ENCODE data around the gene C1orf226.
A peak's percentile ranks its signal among the peaks of the same experiment; 100 is the strongest.

The C1orf226 gene

DNA sequence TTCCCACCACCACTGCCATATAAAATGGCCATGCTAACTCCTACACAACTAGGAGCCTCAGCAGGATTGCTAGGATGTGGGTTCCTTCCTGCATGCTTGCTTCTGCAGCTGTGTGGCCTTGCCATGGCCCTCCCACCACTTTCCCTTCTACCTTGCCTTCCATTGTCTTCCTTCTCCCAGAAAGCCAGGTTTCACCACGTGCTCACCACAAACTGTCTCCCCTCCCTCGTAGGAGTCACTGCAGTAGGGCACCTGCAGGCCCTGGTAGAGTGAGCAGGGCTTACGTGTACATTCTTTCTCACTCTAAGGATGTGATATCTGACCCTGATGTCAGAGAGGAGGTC, 3.7 kb downstream of the C1orf226 start:
- no peak for DNase-seq (ENCODE audit: low spot score)

DNA sequence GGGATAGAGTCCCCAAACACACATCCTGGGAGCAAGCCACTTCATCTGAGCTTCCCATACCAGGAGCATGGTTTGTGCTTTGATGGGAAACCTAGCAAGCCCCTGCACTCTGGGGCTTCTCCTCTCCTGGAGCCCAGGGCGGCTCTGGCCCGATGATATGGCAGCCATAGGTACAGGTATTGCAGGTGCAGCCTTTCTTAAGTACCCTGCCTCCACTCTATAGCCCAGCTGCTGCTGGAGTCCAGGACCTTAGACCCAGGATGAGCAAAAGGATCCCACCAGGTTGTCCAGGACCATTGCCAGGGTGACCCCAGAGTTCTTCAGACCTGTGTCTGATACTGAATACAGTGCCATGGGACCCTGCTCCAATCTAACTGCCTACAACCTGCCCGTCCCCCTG, 4.2 kb downstream of the C1orf226 start:
- no peak for DNase-seq (ENCODE audit: low spot score)

DNA sequence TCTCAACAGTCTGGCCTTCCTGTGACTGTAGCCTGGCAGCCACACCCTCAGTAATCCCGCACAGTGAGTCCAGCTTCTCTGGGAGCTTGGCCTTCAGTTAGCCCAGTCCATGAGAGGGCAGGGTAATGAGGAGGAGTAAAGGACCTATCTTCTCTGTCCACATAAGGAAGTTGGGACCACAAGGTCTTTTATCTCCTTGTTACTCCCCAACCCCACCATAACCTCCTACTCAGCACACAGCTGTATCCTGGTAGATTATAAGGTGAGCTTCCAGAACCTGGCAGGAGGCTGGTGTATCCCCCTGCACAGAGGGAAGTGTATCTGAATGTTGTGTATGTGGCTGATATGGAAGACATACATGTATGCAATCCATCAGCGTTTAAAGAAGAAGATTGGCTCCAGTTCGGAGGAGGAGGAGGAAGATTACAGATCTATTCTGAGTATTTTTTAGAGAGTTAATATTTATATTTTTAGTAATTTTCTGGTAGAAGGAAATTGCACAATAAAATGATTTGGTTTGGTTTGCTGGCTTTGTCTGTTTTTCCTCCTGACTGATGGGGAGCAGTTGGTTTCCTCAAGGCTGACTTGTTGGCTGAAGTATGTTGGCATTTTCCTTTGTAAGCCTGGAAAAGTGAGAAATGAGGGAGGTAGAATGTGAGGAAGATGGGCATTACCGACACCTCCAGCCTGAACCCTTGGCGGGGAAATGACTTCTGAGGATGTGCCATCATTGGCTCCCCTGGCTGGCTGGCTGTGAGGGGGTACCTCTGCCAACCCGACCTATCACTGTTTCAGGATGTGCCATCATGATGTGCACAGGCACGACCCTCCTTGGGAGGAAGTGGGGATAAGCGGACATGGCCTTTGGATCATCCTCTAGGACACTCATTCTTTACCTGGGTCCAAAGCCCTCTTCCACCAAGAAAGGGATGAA, 5.0 kb downstream of the C1orf226 start:
- no peak for DNase-seq (ENCODE audit: low spot score)

DNA sequence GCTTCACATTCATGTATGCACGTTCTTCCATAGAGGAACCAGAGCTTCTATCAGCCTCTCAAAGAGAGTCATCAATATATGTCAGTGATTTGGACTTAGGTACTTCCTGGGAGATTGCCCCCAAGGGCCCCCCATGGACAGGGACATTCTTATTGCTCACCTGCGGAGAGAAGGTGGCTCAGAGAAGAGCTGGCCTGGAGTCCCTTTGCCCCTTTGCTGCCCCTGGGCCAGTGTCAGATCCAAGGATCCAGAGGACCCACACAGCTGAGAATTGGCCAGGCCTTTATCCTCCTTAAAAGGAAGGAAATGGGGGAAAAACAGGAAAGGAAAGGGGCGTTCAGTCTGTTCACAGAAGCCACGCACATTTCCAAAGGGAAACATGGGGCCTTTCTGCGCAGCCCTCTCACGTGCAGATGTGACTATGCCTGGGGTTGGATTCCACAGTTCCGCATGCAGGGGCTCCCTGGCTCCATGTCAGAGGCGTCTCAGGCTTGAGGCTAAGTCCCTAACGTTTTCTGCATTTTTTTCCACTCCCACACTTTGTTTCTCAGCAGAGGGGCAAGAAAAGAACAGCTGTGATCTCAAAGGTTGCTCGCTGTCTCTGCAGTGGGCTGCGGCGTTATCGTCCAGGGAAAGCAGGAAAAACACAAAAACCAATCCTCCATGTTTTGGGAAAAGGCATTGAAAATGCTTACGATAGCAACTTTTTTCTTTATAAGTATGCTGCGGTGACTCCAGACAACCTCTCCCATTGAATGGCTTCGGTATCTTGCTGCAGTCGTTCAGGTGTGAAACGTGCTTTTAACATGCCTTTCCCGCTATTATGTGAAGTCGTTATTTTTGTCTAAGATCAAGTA, 5.9 kb downstream of the C1orf226 start:
- DNase-seq (ENCODE audit: low spot score): no peak

DNA sequence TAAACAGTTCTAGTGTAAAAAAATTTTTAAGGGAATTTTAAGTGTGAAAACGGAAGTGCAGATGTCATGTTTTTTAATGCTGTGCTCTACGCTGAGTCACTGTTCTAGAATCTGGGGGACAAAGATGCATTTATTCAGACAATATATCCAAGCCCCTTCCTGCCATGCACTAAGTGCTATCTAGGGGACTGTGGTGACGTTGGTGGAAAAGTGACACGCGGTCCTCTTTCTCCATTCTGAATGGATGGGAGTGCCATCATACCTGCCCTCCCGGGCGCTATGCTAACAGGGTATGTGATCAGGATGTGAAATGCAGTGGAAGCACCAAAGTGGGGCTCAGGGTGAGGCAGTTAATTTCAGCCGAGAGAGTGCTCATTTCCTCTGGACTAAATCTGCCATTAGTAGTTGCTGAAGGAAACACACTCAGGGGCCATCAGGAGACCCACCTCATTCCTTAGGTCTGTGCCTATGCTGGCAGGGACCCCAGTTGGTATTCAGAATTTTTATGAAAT, 6.6 kb downstream of the C1orf226 start:
- no peak for DNase-seq (ENCODE audit: low spot score)

DNA sequence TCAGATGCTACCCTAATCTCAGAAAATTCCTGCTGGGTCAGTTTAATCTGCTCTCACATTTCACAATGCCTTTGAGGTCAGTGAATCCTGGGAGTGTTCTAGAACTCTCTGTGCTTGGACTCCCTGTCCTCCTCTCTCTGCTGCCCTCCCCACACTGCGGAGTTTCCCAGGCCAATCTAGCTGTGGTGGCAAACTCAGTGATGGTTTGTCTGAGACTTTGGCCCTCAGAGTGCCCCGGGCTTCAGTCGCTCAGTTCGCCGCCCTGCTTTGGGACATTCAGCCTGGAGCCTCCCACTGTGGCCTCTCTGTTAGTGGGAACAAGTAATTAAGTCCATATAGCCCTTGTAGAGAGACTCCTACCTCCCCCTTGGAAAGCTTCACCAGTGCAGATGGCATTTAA, 7.1 kb downstream of the C1orf226 start:
- DNase-seq (ENCODE audit: low spot score): no peak

DNA sequence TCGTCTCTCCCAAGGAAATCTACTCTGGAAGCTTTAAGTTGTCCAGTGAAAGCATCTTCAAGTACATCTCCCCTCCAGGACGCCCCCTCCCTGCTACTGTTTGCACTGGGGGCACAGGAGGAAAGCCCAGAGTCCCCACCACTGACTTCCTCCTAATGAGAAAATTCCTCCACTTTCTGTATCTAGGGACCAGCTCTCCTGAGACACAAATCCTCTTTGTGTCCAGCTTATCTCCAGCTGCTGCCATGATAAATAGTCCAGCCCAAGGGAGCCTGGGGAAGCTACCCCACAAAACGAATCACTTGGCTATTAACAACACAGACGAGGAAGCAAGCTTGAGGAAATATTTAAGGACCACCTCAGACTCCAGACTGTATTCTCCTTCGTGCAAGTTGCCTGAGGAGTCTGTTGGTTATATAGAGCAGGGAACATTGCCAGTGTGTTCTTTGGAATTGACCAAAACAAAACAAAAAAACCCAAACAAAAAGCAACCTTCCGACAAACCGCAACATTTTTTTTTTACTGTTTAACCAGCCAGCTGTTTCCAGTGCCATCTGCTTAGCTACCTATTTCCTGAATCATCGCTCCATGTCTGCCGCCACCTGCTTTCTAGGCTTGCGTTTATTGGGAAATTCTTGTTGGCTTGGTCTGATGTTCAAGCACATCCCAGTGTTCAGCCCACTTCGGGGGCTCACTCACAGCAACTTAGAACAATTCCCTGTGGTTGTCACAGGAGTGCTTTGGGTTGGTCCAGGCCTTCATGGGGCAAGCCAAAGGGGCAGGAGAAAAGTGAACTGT, 7.7 kb downstream of the C1orf226 start:
- DNase-seq (ENCODE audit: low spot score): no peak

DNA sequence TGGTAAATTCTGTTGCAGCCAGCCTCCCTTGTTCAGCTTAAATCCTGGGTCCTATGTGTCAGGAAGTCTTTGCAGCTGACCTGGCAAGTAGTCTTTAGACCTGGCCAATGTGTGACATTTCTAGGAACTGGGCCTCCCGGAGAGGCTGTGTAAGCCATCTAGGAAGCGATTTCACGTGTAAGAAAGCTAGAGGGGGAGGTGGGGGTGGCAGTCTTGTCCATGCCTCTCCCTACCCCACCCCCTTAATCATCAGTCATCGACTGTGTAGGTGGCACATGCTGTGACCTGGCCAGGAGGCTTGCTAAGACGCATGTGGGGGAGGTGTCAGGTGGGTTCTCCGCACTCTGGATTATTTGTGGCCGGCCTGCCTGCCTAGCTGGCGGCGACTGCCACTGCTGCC, 8.4 kb downstream of the C1orf226 start:
- no peak for DNase-seq (ENCODE audit: low spot score)

DNA sequence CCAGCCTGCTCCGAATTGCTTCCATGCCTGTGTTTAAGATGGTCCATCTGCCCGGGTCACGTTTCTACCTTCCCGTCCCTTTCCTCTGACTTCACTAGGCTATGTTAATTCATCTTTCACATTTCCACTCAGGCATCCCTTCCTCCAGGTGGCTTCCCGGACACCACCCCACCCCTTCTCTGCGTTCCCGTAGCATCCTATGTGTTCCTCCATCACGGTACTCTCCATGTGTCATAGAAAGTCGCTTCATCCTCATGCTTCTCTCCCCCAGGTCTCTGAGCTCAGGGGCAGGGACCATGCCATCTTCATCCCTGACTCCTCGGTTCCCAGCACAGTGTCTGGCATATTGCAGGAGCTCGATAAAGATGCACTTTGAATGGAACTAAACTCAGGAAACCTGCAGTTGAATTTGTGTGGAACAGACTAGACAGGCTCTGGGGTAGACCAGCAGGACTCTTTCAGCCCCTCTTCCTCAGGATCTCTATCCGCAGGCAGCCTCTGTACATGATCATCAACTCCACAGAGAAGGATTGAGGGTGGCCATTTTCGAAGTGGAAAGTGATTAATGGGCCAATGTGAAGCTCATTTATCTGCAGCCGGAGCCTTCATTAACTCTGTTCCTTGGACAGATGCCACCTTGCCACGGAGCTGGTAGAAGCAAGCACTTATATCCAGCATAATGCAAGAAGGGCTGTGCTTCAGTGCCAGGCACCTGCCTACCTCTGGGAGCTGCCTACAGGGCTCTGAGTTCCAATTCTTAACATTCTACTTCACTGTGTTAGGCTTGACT, 9.1 kb downstream of the C1orf226 start:
- no peak for DNase-seq (ENCODE audit: low spot score)

DNA sequence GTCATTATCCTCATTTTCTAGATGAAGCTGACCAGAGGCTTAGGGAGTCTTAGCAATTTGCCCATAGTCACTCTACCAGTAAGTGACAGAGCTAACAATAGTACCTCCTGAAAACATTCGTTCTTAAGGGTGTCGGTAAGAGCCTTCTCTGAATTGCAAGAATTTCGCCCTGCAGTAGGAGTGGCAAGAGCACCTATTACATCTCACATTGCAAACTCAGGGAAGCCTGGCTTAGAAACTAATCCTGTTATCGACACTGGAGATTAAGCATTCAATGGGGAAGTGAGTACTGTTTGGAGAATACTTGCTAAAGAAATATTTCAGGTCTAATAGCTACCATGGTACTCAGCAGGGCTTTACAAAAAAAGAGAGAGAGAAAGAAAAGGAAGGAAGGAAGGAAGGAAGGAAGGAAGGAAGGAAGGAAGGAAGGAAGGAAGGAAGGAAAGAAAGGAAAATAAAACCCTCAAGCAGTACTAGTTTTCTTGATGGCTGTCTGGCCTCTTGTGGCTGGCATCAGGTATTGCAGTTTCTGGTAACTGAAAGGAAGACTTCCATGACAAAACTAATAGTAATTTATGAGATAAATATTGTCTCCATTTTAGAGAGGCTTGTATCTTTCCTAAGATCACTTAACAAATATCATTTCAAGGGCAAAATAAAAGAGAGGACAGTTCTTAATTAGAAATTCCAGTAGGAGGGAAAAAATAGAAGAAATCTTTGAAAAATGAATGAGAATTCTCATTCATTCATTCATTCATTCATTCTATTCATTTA, 10.4 kb downstream of the C1orf226 start:
- peak; percentile 24 for DNase-seq (ENCODE audit: low spot score)

DNA sequence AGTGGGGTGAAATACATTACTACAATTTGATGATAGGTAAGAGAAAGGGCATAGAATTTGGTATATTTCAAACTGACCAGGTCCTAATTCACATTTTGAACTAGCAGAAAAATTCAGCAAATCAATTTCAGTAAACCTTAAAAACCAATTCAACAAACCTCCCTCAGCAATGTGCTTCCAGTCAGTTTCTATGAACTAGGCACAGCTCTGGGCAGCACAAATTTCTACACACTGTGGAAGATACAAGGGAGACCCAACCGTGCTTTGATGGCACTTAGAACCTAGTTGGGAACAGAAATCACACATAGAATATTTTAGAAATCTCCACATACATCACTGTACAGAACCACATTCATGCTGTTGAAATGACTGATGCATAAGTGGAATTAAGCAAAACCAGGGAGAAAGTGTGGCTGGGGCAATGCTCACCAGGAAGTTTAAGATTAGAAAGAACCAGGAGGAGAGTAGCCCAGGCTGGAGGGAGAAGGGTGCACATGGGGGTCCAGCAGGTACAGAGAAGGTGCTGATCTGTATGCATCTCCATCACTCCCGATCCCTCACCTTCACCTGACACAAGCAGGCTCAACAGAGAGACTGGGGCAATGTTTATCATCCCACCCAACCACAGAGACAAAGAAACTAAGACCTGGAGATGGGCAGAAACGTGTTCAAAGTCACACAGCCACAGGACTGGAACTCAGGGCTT, 14.8 kb downstream of the C1orf226 start:
- DNase-seq (ENCODE audit: low spot score): no peak

DNA sequence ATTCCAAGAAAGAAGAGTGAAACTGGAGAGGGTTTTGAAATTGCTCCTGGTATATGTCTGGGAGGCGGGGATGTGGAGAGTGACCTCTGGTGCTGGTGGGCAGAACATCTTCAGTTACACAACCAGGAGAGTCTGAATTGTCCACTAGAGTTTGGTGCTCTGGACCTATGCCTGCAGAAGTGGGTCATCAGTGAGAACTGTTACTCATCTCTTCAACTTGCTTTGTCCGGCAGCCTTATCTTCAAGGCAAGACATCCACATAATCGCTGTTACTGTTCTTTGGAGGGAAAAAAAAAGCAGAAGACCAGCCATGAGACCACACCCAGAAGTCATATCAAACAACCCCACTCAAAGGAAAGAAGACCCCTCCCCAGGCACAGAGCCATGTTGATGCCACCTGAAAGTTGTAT, 15.5 kb downstream of the C1orf226 start:
- DNase-seq (ENCODE audit: low spot score): no peak

DNA sequence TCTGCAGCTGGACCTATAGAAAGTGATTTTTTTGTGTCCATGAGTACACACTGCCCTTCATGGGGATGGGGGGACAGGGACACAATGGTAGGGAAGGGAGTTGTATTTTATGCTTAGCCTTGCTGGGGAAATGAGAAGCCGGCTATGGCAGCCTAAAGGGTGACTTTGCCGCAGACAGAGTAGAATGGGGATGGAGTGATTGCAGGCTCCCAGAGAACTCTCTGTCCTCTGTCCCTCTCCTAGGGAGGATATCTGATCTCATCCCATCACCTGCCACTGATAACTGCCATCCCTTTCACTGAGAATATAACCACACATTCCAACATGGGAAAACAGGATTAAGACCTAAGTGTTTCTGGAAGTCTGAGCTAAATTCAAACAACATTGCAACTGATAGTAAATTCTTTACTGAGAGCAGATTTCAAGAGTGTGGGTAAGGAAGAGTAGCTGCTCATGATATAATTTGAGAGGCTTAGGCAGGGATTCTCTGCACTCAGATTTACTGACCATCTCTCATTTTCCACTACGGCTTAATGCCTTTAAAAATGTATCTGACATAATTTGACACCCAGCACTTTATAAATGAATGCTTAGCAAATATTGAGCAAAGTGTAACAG, 16.5 kb downstream of the C1orf226 start:
- DNase-seq (ENCODE audit: low spot score): no peak

DNA sequence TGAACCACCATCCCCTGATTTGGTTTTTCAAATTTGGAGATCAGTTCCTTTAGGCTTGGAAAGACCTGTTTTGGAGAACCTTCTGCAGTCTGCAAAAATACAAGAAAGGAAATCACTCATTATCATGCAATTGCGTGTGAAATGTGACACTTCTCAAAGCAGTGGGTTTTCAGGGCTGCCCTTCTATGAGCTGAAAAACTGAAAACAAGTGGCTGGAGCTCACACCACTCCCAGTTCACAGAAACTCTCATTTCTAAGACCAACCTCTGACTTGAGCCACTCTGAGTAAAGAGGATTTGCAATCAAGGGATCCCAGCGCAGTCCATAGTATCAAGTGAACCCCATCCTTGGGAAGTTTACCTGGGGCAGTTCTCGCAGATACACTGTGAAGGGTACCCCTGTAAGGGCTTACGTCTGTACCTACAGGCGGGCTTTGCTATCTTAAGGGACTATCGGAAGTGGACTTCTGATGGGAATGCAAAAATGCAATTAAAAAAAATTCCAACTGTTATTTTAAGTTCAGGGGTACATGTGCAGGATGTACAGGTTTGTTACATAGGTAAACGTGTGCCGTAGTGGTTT, 17.6 kb downstream of the C1orf226 start:
- DNase-seq (ENCODE audit: low spot score): no peak

DNA sequence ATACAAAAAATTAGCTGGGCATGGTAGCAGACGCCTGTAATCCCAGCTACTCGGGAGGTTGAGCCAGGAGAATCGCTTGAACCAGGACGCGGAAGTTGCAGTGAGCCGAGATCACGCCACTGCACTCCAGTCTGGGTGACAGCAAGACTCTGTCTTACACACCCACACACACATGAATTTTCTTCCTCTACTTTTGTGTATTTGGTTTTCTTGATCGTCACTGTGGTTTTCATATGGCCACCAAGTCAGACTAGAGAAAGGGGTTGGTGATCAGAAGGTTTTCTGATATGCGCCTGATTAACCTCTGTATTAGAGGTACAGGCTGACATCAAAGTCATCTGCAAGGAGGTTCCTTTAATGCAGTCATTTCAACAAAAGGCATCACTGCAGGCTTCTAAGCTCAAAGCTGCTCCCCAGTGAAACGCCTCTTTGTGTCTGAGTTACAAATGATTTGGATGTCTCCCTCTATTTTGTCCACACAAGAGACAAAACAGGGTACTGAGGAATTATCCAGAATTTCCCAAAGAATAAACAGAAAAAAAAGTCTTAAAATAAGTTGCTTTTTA, 19.3 kb downstream of the C1orf226 start:
- DNase-seq (ENCODE audit: low spot score): no peak

DNA sequence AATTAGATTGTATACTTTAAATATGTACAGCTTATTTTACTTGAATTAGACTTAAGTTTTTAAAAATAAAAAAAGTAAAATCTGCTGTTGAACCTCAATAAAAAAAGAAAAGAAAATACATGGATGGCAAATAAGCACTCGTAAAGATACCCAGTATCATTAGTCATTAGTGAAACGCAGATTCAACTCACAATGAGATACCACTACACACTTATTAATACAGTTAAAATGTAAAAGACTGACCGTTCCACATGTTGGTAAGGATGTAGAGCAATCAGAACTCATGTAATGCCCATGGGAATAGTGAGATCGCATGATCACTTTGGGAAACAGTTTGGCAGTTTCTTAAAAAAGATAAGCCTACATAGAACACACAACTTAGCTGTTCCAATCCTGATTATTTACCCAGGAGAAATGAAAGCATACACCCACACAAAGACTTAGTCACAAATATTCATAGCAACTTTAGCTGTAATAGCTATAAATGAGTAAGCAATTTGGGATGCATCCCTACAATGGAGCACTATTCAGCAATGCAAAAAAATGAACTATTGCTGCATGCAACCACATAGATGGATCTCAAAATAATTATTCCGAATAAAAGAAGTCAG, 23.1 kb downstream of the C1orf226 start:
- no peak for DNase-seq (ENCODE audit: low spot score)

DNA sequence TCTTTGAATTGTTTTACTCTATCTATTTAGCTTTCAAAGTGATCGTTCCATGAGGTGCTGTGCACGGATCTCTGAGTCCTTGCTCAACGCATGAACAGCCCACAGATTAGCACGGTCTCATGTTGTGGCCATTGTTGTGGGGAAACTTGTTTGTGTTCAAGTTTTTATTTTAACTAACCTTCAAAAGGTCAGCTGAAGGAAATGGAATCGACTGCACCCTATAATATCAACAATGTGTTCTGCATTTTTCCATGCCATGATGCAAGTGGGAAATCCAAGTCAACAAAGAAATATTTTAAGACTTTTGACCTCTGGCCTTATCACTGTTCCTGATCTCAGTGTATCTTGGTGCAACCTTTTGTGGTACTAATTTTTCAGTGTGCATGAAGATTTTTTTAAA, 24.3 kb downstream of the C1orf226 start:
- no peak for DNase-seq (ENCODE audit: low spot score)

DNA sequence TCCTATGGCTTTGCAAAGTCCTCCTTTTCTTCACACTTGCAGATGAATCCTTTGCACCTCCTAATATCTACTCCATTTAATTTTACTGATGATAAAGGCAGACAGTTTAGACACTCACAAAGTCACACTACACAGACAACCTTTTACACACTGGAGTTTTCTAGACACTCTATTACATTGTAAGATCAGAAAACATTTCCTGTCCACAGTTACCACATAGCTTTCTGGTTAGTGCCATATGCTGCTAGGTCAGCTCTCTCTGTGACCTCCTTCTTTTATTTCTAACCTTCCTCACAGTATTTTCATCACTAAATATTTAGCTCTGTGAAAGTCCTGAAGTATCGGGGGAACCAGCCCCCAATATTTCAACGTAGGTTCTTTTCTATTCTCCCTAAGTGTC, 25.3 kb downstream of the C1orf226 start:
- DNase-seq (ENCODE audit: low spot score): no peak
